DMS53 (cell line): Measurements from ENCODE around the gene EFCAB7.

Experiments used
- DNase-seq: peaks from one replicate; lab custom pipeline; 2025; lab: John Stamatoyannopoulos, UW

The EFCAB7 gene

DNA sequence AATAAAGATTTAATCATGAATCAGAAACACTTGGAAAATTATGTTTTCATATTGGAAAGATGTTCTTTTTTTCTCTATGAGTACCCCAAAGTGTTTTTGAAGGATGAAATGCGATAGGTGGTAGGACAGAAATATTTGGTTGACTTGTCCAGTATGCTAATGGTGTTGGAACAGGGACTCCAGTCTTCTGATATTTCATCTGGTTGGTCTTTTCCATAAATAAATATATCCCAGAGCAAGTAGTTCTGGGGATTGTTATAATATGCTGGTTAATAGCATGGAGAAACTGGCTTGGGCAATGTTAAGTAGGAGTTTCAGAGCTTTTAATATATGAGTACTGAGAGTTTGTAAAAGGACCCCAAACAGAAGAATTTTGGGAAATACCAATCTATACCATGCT, 78.6 kb downstream of the EFCAB7 start:
- no peak for DNase-seq

DNA sequence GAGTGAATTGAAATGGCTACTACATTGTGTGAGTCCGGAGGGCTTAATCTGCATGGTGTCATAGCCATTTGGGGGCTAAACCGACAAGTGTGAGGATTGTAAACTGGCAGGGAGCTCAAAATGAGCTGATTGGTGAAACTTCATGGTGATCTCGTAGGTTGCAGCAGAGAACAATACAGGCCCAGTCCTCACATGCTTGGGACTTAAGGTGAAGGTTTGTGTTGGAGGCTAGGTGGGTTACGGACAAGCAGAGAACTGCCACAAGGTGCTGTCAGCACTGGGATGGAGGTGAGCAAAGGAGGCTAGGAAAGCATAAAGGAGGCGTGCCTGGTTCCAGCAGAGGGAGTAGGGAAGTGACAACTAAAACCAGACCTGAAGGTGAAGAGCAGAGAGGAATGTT, 79.3 kb downstream of the EFCAB7 start:
- DNase-seq: no peak

DNA sequence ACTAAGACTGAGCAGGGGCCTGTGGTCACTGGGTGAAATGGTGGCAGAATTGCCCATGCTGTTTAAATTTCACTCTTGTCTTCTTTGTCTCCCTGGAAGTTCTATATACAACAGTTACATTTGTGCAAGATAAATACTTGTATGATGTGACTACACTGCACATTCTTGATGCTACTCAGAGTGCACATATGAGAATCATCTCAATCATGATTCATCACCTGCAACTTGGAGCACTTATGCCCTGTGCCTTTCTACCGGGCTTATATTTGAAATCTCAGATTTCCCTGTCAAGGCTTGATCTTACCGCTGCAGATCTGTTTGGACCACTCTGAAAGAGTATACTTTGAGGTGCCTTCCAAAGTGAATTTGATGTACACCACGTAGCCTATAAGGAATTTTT, 80.5 kb downstream of the EFCAB7 start:
- no peak for DNase-seq

DNA sequence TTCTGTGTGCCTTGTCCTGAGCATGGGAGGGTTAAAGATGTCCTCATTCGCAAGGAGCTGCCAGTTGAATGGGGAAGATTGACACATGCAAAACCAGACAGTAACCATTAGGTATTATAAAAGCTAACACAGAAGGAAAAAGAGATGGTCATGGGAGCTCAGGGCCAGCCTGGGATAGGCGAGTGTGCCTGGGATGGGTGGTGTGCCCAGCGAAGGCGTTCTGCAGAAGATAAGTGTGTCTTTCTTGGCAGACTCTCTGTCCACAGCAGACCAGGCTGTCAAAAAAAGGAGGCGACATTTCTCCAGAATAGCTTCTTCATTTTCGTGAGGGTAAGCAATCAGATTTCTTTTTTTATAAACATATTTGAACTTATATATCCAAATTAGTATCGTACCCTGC, 84.0 kb downstream of the EFCAB7 start:
- DNase-seq: no peak

DNA sequence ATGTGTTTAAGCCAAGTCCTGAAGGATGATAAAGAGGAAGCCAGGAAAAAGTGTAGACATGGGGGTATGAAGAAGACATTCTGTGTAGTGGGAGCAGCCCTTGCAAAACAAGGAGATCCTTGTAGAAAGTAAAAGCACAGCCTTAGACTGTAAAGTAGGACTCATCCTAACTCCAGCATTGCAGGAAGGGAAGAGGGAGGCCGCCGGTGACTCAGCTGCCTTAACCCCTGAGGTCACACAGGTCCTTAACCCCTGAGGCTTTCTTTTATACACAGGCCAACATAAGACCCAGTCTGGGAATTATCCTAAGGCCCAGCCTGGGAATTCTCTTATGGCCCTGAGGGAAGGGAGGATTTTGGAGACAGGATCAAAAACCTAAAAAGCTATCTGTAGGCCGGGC, 87.9 kb downstream of the EFCAB7 start:
- no peak for DNase-seq

DNA sequence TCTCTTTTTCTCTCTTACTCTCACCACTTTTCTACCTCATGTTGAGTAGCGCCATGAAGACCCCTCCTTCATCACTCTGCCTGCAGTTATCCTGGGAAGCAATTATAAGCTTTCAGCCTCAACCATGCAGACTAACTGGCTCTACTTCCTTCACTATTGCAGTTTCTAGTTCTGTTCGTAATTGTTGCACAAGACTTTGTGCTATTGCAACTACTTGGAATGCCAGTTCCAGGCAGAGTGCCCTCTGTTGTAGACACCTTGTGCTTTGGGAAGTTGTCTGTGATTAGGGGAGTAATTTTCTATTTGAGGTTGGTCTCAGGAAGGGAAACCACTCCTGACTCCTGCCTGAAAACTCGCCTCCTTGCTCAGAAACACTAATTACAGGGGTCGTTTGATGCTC, 89.2 kb downstream of the EFCAB7 start:
- no peak for DNase-seq

DNA sequence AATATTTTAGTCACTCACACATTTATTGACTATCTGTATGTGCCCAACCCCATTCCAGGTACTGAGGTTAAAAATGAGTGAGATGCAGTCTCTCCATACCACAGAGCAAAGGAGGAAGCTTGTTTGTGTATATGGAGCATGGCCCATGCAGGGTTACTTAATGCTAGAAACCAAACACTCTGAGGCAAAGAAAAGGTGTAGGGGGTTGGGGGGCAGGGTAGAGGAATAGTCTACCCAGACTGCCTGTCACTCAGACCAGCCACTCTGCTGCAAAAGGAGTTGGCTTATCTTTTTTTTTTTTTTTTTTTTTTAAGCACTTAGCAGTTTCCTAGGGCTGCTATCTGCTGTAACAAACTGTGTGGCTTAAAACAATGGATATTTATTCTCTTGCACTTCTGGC, 89.6 kb downstream of the EFCAB7 start:
- no peak for DNase-seq

DNA sequence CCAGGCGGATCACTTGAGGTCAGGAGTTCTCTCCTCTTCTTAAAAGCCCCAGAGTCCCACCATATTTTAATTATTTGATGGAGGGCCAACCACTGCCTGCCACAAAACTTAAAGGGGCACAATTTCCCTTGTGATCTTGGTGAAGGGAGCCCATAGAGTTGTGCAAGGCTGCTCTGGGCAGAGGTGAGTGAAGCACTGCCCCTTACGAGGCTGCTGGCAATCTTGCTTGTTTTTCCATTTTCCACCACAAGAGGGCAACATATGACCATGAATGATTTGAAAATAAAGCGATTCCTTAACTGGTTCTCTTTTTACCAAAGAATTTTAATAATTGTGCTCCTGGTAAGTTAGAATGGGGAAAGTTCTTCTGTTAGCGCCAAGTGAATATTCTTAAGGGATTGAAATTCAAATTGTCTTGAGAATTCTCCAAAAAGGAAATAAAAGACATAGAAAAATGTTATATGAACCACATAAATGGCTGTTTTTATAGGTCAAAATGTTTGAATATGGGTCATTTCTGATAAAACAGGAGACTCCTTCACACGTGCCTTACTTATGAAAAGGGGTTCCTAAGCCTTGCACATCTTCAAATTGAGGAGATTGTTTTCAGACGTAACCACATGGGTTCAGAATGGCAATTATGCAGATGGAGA, 92.6 kb downstream of the EFCAB7 start:
- DNase-seq: peak; percentile 83

DNA sequence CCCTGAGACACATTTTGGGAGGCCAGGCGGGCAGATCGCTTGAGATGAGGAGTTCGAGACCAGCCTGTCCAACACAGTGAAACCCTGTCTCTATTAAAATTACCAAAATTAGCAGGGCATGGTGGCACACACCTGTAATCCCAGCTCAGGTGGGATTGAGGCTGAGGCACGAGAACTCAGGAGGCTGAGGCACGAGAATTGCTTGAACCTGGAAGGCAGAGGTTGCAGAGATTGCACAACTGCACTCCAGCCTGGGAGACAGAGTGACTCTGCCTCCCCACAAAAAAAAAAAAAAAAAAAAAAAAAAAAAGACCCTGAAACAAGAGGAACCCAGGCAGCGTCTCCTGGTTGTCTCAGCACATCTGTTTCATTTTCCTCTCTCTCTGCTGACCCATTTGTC, 94.1 kb downstream of the EFCAB7 start:
- no peak for DNase-seq

DNA sequence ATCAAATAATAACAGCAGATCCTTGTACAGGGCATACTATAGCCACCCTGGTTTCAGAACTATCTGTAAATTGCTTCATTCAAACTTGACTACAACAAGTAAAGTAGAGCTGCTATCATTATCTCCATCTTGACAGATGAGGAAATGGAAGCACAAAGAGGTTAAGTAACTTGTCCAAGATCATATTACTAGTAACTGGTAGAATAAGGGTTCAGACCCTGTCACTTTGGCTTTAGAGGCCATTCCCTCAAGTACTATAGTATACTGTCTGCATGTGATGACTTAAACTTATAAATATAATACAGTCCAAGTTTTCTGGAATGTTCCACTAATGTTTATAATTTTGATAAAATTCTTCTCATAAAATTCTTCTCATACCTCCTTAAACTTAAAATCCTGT, 94.7 kb downstream of the EFCAB7 start:
- DNase-seq: no peak

DNA sequence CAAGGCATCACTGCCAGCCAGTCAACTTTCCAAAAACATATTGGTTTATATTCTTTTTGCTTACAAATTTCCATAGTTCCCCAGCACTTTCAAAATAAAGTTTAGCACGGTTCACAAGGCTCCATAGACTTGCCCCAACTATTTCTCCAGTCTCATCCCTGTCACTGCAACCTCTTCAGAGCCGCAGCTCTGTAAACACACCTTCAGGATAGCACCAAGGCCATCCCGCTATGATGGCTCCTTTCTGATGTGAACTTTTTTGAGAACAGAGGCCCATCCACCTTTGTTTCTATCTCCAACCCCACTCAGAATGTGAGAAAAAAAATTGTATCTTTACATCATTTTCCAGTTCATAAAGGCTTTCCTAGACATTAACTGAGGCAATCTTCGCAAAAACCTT, 96.2 kb downstream of the EFCAB7 start:
- DNase-seq: no peak

DNA sequence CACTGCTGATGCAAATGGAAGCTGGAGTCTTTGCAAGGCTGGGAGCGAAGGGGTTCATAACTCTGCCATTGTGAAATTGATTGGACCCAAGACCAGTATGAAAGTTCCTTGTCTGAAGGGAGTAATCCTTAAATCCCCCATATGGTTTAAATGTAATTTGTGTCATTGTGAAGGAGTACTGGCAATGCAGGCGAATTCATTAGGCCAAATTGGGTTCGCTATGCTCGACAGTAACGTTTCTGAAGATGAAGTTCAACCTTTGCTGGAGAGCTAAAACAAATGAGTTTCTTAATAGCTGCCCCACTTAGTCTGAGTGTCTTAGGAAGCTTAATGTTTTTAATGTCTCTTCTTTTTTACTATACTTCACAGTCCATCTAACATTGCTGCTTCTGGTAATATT, 97.3 kb downstream of the EFCAB7 start:
- no peak for DNase-seq

DNA sequence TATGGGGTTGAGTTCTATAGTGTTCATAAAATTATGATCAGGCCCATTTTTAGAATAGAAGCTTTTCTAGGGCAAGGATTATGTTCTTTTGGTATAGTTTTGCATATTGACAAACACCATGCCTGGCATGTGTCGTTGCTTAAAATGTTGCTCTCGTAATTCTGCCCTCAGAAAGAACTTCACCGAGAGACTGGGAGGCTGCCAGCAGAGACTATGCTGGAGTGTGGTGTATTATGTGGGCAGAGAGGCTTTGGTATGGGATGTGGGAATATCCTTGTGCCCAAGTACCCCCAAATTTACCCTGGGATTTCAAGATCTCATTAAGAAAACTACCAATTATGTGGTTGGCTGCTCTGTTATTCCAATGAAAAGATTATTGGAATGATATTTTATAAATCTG, 97.8 kb downstream of the EFCAB7 start:
- no peak for DNase-seq

DNA sequence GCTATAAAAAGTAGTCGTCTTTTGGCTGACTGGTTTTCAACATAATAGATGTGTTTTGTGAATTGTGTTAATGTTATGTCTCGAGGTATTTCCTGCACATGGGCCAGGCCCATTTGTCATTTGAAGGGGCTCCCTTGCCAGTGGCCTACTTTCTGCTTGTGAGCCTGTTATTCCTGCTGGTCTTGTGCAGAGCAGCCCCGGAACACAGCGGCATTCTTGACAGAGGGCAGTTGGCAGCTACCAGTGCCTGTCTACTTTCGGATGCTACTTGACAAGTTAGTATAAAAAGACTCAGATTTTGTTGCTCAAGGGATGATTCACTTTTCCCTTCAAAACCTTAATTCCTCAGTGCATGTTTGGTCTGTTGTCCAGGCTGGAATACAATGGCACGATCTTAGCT, 98.4 kb downstream of the EFCAB7 start:
- DNase-seq: no peak
